HEK293T (cell line): Measurements from ENCODE around the gene PTGER1.
A peak's percentile ranks its signal among the peaks of the same experiment; 100 is the strongest.

Experiments used
- CTCF ChIA-PET: fragments of 350-600 bp; formaldehyde crosslinking; extraction: SDS; loops from one replicate; lab custom pipeline; 2021; ENCODE audit warnings: antibody characterized with exemption, inconsistent platforms; lab: Yijun Ruan, JAX
- POLR2A ChIA-PET: fragments of 350-600 bp; formaldehyde crosslinking; extraction: SDS; loops from one replicate; lab custom pipeline; 2020; ENCODE audit warnings: antibody characterized with exemption, inconsistent platforms; lab: Yijun Ruan, JAX
- DNase-seq: peaks from one replicate; pipeline ENCODE4 v3.0.0; 2012; ENCODE audit warnings: mixed read lengths; ENCODE audit errors: extremely low spot score
- ARNT ChIP-seq: fragments of 450-650 bp; IDR thresholded peaks from 2 replicates; pipeline ENCODE4 v1.6.1; 2017; ENCODE audit warnings: mild to moderate bottlenecking
- BHLHE40 ChIP-seq: fragments of 450-650 bp; IDR thresholded peaks from 2 replicates; pipeline ENCODE4 v1.6.1; 2016; ENCODE audit warnings: mild to moderate bottlenecking, moderate library complexity, borderline replicate concordance
- CTBP1 ChIP-seq: fragments of 450-650 bp; IDR thresholded peaks from 2 replicates; pipeline ENCODE4 v1.6.1; 2016; ENCODE audit warnings: borderline replicate concordance
- ELF4 ChIP-seq: fragments of 450-650 bp; IDR thresholded peaks from 2 replicates; pipeline ENCODE4 v1.6.1; 2017; ENCODE audit warnings: antibody characterized with exemption
- FOXA1 ChIP-seq: fragments of 450-650 bp; IDR thresholded peaks from 2 replicates; pipeline ENCODE4 v1.6.1; 2016; ENCODE audit warnings: mild to moderate bottlenecking
- FOXK2 ChIP-seq: fragments of 450-650 bp; IDR thresholded peaks from 2 replicates; pipeline ENCODE4 v1.6.1; 2016; ENCODE audit warnings: mild to moderate bottlenecking
- FOXM1 ChIP-seq: fragments of 450-650 bp; IDR thresholded peaks from 2 replicates; pipeline ENCODE4 v1.6.1; 2017; ENCODE audit warnings: mild to moderate bottlenecking, borderline replicate concordance
- HDGF ChIP-seq: fragments of 450-650 bp; IDR thresholded peaks from 2 replicates; pipeline ENCODE4 v1.6.1; 2017; ENCODE audit warnings: antibody characterized with exemption, borderline replicate concordance
- L3MBTL2 ChIP-seq: fragments of 450-650 bp; conservative IDR thresholded peaks from 2 replicates; pipeline ENCODE4 v1.6.1; 2016; ENCODE audit warnings: mild to moderate bottlenecking
- LEF1 ChIP-seq: fragments of 450-650 bp; IDR thresholded peaks from 2 replicates; pipeline ENCODE4 v1.6.1; 2017; ENCODE audit warnings: mild to moderate bottlenecking, borderline replicate concordance
- NFRKB ChIP-seq: fragments of 450-650 bp; IDR thresholded peaks from 2 replicates; pipeline ENCODE4 v1.6.1; 2016; ENCODE audit warnings: mild to moderate bottlenecking, moderate library complexity
- SP1 ChIP-seq: fragments of 450-650 bp; IDR thresholded peaks from 2 replicates; pipeline ENCODE4 v1.6.1; 2017
- SUZ12 ChIP-seq: fragments of 450-650 bp; IDR thresholded peaks from 2 replicates; pipeline ENCODE4 v1.6.1; 2016; ENCODE audit warnings: mild to moderate bottlenecking
- TARDBP ChIP-seq: fragments of 450-650 bp; IDR thresholded peaks from 2 replicates; pipeline ENCODE4 v1.6.1; 2016
- ZNF384 ChIP-seq: fragments of 450-650 bp; IDR thresholded peaks from 2 replicates; pipeline ENCODE4 v1.6.1; 2016
- TF ChIP-seq, protein P1 (sequence below): fragments of 450-650 bp; IDR thresholded peaks from 2 replicates; pipeline ENCODE4 v1.6.1; 2016

PTGER1 gene

GRCh38 chr19:14435320-14436050, 39.7 kb downstream of the PTGER1 start:
- no peak for DNase-seq
- TF ChIP-seq SUZ12 (no peak), ZNF384 (no peak), LEF1 (no peak), CTBP1 (no peak), FOXA1 (no peak), ELF4 (no peak), FOXM1 (no peak), BHLHE40 (no peak), SP1 (no peak), ARNT (no peak), L3MBTL2 (no peak), HDGF (no peak), FOXK2 (no peak), NFRKB (no peak), TARDBP (no peak)
- TF ChIP-seq, protein P1, sequence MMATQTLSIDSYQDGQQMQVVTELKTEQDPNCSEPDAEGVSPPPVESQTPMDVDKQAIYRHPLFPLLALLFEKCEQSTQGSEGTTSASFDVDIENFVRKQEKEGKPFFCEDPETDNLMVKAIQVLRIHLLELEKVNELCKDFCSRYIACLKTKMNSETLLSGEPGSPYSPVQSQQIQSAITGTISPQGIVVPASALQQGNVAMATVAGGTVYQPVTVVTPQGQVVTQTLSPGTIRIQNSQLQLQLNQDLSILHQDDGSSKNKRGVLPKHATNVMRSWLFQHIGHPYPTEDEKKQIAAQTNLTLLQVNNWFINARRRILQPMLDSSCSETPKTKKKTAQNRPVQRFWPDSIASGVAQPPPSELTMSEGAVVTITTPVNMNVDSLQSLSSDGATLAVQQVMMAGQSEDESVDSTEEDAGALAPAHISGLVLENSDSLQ = no peak
- POLR2A ChIA-PET = interaction anchor here (1.6 kb wide), 1 partner anchor 299 kb away, joined by 4 read pairs; the partner anchor contains the start of gene ASF1B
- CTCF ChIA-PET = interaction anchor here (0.7 kb wide), 1 partner anchor 73 kb away, joined by 3 read pairs; no protein-coding TSS in a partner anchor

GRCh38 chr19:14434543-14435319, 40.4 kb downstream of the PTGER1 start:
- ChIA-PET POLR2A (interaction anchor here (1.6 kb wide), 1 partner anchor 299 kb away, joined by 4 read pairs; the partner anchor contains the start of gene ASF1B), CTCF (no interaction called here)
- TF ChIP-seq FOXM1 (no peak), SP1 (no peak), FOXA1 (no peak), HDGF (no peak), ELF4 (no peak), CTBP1 (no peak), ARNT (no peak), ZNF384 (no peak), FOXK2 (no peak), LEF1 (no peak), TARDBP (no peak), L3MBTL2 (no peak), SUZ12 (no peak)
- TF ChIP-seq, protein P1 = no peak
- no peak for DNase-seq

GRCh38 chr19:14433554-14434501, 41.3 kb downstream of the PTGER1 start:
- TF ChIP-seq LEF1 (no peak), FOXM1 (0 out of 2 replicates have a peak, but pooled peaks have one; percentile 16), FOXK2 (no peak), HDGF (no peak), NFRKB (no peak), SUZ12 (no peak), CTBP1 (no peak)
- POLR2A ChIA-PET = interaction anchor here (1.0 kb wide), 1 partner anchor 14 kb away, joined by 4 read pairs; the partner anchor contains the start of gene DDX39A
- DNase-seq = no peak
- CTCF ChIA-PET = no interaction called here

- CTCF ChIA-PET = interaction anchor here (0.9 to 1.5 kb wide), 2 partner anchors 10 to 47 kb away, joined by 3 to 7 read pairs; no protein-coding TSS in a partner anchor
- DNase-seq = peak; percentile 82
- POLR2A ChIA-PET = interaction anchor here (1.0 to 1.7 kb wide), 2 partner anchors 13 to 48 kb away, joined by 4 read pairs; partner anchors contain the start of gene DDX39A
- TF ChIP-seq BHLHE40 = no peak
- no peak for TF ChIP-seq LEF1
- TF ChIP-seq, protein P1 = no peak
- peak; percentile 57; the same call in 1 of the 2 replicates for TF ChIP-seq L3MBTL2
Measured at GRCh38 chr19:14432791-14433553, 42.2 kb downstream of the PTGER1 start, which contains the start of gene PKN1. TSS of gene PKN1 (plus strand) at chr19:14433306. CDS start at chr19:14433522, 216 bp downstream.

DNA sequence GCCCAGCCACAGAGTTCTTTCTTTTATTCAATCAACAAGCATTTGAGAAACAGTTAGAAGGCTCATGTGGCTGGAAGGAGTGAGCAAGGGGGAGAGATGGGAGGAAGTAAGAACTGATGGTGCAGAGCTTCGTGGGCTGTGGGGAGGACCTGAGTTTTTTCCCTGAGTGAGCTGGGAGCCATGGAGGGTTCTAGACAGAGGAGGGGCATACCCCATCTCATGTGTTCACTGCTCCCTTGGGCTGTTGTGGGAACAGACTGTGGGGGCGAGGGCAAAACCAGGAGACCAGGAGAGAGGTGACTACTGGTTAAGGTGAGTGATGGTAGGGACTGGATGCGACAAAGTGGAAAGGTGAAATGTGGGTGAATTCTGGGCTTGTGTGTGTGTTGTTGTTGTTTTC, 44.4 kb downstream of the PTGER1 start:
- TF ChIP-seq LEF1 (no peak), FOXM1 (no peak), NFRKB (no peak), L3MBTL2 (no peak), TARDBP (no peak), CTBP1 (no peak), SUZ12 (no peak), FOXA1 (no peak), HDGF (no peak), ARNT (no peak)
- TF ChIP-seq, protein P1 = no peak
- POLR2A ChIA-PET = no interaction called here
- CTCF ChIA-PET = no interaction called here
- no peak for DNase-seq
